ENCODE results near the gene GVQW3.

GRCh38 chr11:76355172-76355571, 26.0 kb upstream of the GVQW3 start:
- TF ChIP-seq MAX (IDR thresholded peaks at IDR 0.05) (no peak), CTCF (IDR thresholded peaks at IDR 0.05 in 2 of 3, conservative IDR thresholded peaks at IDR 0.05 in 1 of 3; ENCODE audit: borderline replicate concordance in 1 of 3, insufficient read depth in 1 of 3, low read depth in 2 of 3, low read length in 2 of 3) (no peak), EZH2 (IDR thresholded peaks at IDR 0.05) (no peak), POLR2A (IDR thresholded peaks at IDR 0.05; ENCODE audit: borderline replicate concordance, extremely low read depth, insufficient read depth, insufficient read length) (no peak), REST (IDR thresholded peaks at IDR 0.05; ENCODE audit: low read depth) (no peak)

Data from HCT116 (cell line).